WTC11 (cell line): ENCODE results near the gene YWHAH. TPM values are rescaled to one million over a fixed set of nuclear protein-coding genes. Genes with fewer than 3 reads are reported as not detected.

Experiments used
- ATAC-seq: fragments of 200-7000 bp; cut with Tn5 transposase; 2 replicates; pipeline ENCODE4 v1.10.0; 2021; ENCODE audit warnings: mild to moderate bottlenecking, moderate library complexity
- CTCF ChIA-PET: fragments of 300-600 bp; sonication (Branson Sonifier 250); formaldehyde crosslinking; loops from one replicate; lab custom pipeline; 2021; ENCODE audit warnings: antibody characterized with exemption; lab: Charles Lee
- POLR2A ChIA-PET: fragments of 350-600 bp; sonication (Branson Sonifier 250); formaldehyde crosslinking; loops from one replicate; lab custom pipeline; 2021; ENCODE audit warnings: antibody characterized with exemption; lab: Charles Lee
- DNase-seq: peaks from one replicate; pipeline ENCODE4 v3.0.0; 2021; ENCODE audit warnings: low spot score
- H3K27ac Mint-ChIP-seq: 2 replicates; pipeline ENCODE4 v1.8.0; 2021; ENCODE audit warnings: mixed read lengths
- H3K27me3 Mint-ChIP-seq: 2 replicates; pipeline ENCODE4 v1.8.0; 2021; ENCODE audit warnings: low read depth, mild to moderate bottlenecking, moderate library complexity, mixed read lengths
- H3K36me3 Mint-ChIP-seq: 2 replicates; pipeline ENCODE4 v1.8.0; 2021; ENCODE audit warnings: mixed read lengths
- H3K4me1 Mint-ChIP-seq: 2 replicates; pipeline ENCODE4 v1.8.0; 2022; ENCODE audit warnings: mixed read lengths
- H3K4me3 Mint-ChIP-seq: 2 replicates; pipeline ENCODE4 v1.8.0; 2021; ENCODE audit warnings: mild to moderate bottlenecking, moderate library complexity, mixed read lengths
- H3K9me3 Mint-ChIP-seq: 2 replicates; pipeline ENCODE4 v1.8.0; 2021; ENCODE audit warnings: mixed read lengths
- CREB1 ChIP-seq: sonication (generic); formaldehyde crosslinking; IDR thresholded peaks from 2 replicates; pipeline ENCODE4 v1.8.0; 2023; ENCODE audit warnings: mild to moderate bottlenecking, missing genetic modification reagents
- FOXK1 ChIP-seq: sonication (generic); formaldehyde crosslinking; IDR thresholded peaks from 2 replicates; pipeline ENCODE4 v1.8.0; 2022; ENCODE audit warnings: mild to moderate bottlenecking, moderate library complexity, missing genetic modification reagents
- GRHL2 ChIP-seq: fragments of 250-450 bp; sonication (Bioruptor Pico); IDR thresholded peaks from 2 replicates; pipeline ENCODE4 v1.8.0; 2022; ENCODE audit warnings: mild to moderate bottlenecking, moderate library complexity; ENCODE audit not compliant: insufficient replicate concordance, severe bottlenecking
- HMGA2 ChIP-seq: fragments of 250-450 bp; sonication (Bioruptor Pico); IDR thresholded peaks from 2 replicates; pipeline ENCODE4 v1.4.0; 2021; ENCODE audit warnings: mild to moderate bottlenecking, moderate library complexity
- KAT7 ChIP-seq: sonication (generic); formaldehyde crosslinking; IDR thresholded peaks from 2 replicates; pipeline ENCODE4 v1.8.1; 2023; ENCODE audit warnings: missing genetic modification reagents, mild to moderate bottlenecking, borderline replicate concordance
- PRRX2 ChIP-seq: fragments of 250-450 bp; sonication (Bioruptor Pico); IDR thresholded peaks from 2 replicates; pipeline ENCODE4 v1.8.0; 2021; ENCODE audit warnings: mild to moderate bottlenecking
- SMAD3 ChIP-seq: sonication (generic); formaldehyde crosslinking; IDR thresholded peaks from 2 replicates; pipeline ENCODE4 v1.8.0; 2022; ENCODE audit warnings: missing genetic modification reagents, mild to moderate bottlenecking, borderline replicate concordance
- SP1 ChIP-seq: sonication (generic); formaldehyde crosslinking; conservative IDR thresholded peaks from 2 replicates; pipeline ENCODE4 v1.8.1; 2022; ENCODE audit warnings: missing genetic modification reagents
- TP53 ChIP-seq: sonication (generic); formaldehyde crosslinking; IDR thresholded peaks from 2 replicates; pipeline ENCODE4 v1.8.1; 2023; ENCODE audit warnings: mild to moderate bottlenecking, missing genetic modification reagents
- ZNF121 ChIP-seq: sonication (generic); formaldehyde crosslinking; IDR thresholded peaks from 2 replicates; pipeline ENCODE4 v1.8.0; 2023; ENCODE audit warnings: missing genetic modification reagents
- ZNF219 ChIP-seq: sonication (generic); formaldehyde crosslinking; IDR thresholded peaks from 2 replicates; pipeline ENCODE4 v1.8.0; 2023; ENCODE audit warnings: missing genetic modification reagents, mild to moderate bottlenecking, borderline replicate concordance
- ZNF263 ChIP-seq: sonication (generic); formaldehyde crosslinking; IDR thresholded peaks from 2 replicates; pipeline ENCODE4 v1.8.1; 2022; ENCODE audit warnings: low read depth, mild to moderate bottlenecking, moderate library complexity, missing genetic modification reagents
- ZNF317 ChIP-seq: sonication (generic); formaldehyde crosslinking; IDR thresholded peaks from 2 replicates; pipeline ENCODE4 v1.8.1; 2023; ENCODE audit warnings: low read depth, mild to moderate bottlenecking, moderate library complexity, missing genetic modification reagents, borderline replicate concordance
- ZNF416 ChIP-seq: fragments of 250-450 bp; sonication (Bioruptor Pico); IDR thresholded peaks from 2 replicates; pipeline ENCODE4 v1.9.0; 2021; ENCODE audit warnings: mild to moderate bottlenecking, inconsistent platforms
- total RNA-seq: library from RNA; stranded (reverse); gene quantifications from 3 replicates; pipeline ENCODE4 v1.2.3, GENCODE V29; 2021
- TF ChIP-seq, protein P1 (sequence below): sonication (generic); formaldehyde crosslinking; IDR thresholded peaks from 2 replicates; pipeline ENCODE4 v1.8.1; 2023; ENCODE audit warnings: mild to moderate bottlenecking, missing genetic modification reagents, moderate library complexity
- TF ChIP-seq, protein P2 (sequence below): sonication (generic); formaldehyde crosslinking; IDR thresholded peaks from 2 replicates; pipeline ENCODE4 v1.8.0; 2022; ENCODE audit warnings: mild to moderate bottlenecking, missing genetic modification reagents
- TF ChIP-seq, protein P3 (sequence below): fragments of 200-600 bp; IDR thresholded peaks from 2 replicates; pipeline ENCODE4 v1.8.0; 2022; ENCODE audit warnings: antibody characterized with exemption
- TF ChIP-seq, protein P4 (sequence below): sonication (generic); formaldehyde crosslinking; IDR thresholded peaks from 2 replicates; pipeline ENCODE4 v1.8.0; 2023; ENCODE audit warnings: missing genetic modification reagents, mild to moderate bottlenecking, borderline replicate concordance
- TF ChIP-seq, protein P5 (sequence below): fragments of 250-450 bp; sonication (Bioruptor Pico); IDR thresholded peaks from 2 replicates; pipeline ENCODE4 v1.9.0; 2021; ENCODE audit warnings: mild to moderate bottlenecking, borderline replicate concordance
- TF ChIP-seq, protein P6 (sequence below): sonication (generic); formaldehyde crosslinking; IDR thresholded peaks from 2 replicates; pipeline ENCODE4 v1.8.0; 2022; ENCODE audit warnings: mild to moderate bottlenecking, missing genetic modification reagents
- TF ChIP-seq, protein P7 (sequence below): sonication (generic); formaldehyde crosslinking; IDR thresholded peaks from 2 replicates; pipeline ENCODE4 v1.8.1; 2022; ENCODE audit warnings: mild to moderate bottlenecking, missing genetic modification reagents, moderate library complexity, borderline replicate concordance

YWHAH gene
- total RNA-seq, 1 experiment from 2014 or later, result 203 TPM

DNA sequence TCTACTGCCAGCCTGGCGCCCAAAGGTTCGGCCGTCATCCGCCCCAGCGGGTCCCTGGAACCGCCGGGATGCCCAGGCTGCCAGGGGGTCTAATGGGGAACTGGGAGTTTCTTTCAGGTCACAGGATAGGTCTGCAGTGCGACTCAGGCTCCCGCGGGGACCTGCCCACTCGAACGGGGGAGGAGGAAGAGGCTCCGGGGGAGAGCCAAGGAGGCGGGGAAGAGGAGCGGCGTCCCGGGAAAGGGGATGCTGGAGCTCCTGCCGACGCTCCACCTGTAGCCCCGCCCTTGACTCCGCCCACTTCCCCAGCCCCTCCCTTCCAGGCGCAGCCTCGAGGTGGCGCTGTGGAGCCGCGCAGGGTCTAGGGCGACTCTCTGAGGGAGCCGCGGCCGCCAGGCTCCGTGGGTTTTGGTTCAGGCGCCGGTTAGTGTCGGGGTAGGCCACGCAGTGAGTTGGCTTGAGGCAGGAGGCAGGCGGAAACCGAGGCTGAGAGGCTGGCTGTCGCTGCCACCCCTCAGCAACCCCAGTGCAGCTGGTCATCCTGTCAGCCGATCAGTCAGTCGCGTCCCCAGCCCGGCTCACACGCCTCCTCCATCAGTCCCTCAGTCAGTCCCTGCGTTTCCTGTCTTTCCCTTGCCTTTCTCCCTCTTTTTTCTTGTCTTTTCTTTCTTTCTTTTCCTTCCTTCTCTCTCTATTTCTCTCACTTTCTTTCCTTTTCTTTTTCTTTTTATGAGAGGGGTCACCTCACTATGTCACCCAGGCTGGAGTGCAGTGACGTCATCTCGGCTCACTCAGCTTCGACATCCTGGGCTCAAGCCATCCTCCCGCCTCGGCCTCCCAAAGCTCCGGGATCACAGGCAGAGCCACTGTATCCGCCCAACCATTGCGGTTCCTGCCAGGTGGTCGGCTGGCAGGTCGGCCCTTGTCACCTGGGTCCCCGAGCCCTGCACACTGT, 26.4 kb downstream of the YWHAH start:
- H3K27me3 Mint-ChIP-seq, result peaks cover 6% of the 10 kb centered on the region; the same call in 1 of the 2 replicates
- CTCF ChIA-PET, result interaction anchor here (0.5 to 2.6 kb wide), 172 partner anchors 9 to 826 kb away, joined by 3 to 107 read pairs (median 5); partner anchors contain the start of genes C22orf42, DEPDC5, PISD and PRR14L
- TF ChIP-seq, protein P1, sequence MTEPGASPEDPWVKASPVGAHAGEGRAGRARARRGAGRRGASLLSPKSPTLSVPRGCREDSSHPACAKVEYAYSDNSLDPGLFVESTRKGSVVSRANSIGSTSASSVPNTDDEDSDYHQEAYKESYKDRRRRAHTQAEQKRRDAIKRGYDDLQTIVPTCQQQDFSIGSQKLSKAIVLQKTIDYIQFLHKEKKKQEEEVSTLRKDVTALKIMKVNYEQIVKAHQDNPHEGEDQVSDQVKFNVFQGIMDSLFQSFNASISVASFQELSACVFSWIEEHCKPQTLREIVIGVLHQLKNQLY (CRISPR knock-in tag), result no peak
- TF ChIP-seq SMAD3 (CRISPR knock-in tag) (no peak), ZNF219 (no peak), ZNF416 (CRISPR knock-in tag) (no peak), TP53 (CRISPR knock-in tag) (no peak), FOXK1 (0 out of 2 replicates have a peak, but pooled peaks have one; percentile 28), CREB1 (CRISPR knock-in tag) (0 out of 2 replicates have a peak, but pooled peaks have one; percentile 65), GRHL2 (CRISPR knock-in tag) (no peak), PRRX2 (CRISPR knock-in tag) (no peak), ZNF263 (peak; percentile 60), ZNF317 (no peak), HMGA2 (CRISPR knock-in tag) (no peak), ZNF121 (CRISPR knock-in tag) (no peak), SP1 (CRISPR knock-in tag) (peak; percentile 88), KAT7 (no peak)
- TF ChIP-seq, protein P2, sequence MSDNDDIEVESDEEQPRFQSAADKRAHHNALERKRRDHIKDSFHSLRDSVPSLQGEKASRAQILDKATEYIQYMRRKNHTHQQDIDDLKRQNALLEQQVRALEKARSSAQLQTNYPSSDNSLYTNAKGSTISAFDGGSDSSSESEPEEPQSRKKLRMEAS (CRISPR knock-in tag), result peak; percentile 58; the same call in 1 of the 2 replicates
- TF ChIP-seq, protein P3, sequence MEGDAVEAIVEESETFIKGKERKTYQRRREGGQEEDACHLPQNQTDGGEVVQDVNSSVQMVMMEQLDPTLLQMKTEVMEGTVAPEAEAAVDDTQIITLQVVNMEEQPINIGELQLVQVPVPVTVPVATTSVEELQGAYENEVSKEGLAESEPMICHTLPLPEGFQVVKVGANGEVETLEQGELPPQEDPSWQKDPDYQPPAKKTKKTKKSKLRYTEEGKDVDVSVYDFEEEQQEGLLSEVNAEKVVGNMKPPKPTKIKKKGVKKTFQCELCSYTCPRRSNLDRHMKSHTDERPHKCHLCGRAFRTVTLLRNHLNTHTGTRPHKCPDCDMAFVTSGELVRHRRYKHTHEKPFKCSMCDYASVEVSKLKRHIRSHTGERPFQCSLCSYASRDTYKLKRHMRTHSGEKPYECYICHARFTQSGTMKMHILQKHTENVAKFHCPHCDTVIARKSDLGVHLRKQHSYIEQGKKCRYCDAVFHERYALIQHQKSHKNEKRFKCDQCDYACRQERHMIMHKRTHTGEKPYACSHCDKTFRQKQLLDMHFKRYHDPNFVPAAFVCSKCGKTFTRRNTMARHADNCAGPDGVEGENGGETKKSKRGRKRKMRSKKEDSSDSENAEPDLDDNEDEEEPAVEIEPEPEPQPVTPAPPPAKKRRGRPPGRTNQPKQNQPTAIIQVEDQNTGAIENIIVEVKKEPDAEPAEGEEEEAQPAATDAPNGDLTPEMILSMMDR, result peak; percentile 98
- TF ChIP-seq, protein P4, sequence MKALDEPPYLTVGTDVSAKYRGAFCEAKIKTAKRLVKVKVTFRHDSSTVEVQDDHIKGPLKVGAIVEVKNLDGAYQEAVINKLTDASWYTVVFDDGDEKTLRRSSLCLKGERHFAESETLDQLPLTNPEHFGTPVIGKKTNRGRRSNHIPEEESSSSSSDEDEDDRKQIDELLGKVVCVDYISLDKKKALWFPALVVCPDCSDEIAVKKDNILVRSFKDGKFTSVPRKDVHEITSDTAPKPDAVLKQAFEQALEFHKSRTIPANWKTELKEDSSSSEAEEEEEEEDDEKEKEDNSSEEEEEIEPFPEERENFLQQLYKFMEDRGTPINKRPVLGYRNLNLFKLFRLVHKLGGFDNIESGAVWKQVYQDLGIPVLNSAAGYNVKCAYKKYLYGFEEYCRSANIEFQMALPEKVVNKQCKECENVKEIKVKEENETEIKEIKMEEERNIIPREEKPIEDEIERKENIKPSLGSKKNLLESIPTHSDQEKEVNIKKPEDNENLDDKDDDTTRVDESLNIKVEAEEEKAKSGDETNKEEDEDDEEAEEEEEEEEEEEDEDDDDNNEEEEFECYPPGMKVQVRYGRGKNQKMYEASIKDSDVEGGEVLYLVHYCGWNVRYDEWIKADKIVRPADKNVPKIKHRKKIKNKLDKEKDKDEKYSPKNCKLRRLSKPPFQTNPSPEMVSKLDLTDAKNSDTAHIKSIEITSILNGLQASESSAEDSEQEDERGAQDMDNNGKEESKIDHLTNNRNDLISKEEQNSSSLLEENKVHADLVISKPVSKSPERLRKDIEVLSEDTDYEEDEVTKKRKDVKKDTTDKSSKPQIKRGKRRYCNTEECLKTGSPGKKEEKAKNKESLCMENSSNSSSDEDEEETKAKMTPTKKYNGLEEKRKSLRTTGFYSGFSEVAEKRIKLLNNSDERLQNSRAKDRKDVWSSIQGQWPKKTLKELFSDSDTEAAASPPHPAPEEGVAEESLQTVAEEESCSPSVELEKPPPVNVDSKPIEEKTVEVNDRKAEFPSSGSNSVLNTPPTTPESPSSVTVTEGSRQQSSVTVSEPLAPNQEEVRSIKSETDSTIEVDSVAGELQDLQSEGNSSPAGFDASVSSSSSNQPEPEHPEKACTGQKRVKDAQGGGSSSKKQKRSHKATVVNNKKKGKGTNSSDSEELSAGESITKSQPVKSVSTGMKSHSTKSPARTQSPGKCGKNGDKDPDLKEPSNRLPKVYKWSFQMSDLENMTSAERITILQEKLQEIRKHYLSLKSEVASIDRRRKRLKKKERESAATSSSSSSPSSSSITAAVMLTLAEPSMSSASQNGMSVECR (CRISPR knock-in tag), result no peak
- TF ChIP-seq, protein P5, sequence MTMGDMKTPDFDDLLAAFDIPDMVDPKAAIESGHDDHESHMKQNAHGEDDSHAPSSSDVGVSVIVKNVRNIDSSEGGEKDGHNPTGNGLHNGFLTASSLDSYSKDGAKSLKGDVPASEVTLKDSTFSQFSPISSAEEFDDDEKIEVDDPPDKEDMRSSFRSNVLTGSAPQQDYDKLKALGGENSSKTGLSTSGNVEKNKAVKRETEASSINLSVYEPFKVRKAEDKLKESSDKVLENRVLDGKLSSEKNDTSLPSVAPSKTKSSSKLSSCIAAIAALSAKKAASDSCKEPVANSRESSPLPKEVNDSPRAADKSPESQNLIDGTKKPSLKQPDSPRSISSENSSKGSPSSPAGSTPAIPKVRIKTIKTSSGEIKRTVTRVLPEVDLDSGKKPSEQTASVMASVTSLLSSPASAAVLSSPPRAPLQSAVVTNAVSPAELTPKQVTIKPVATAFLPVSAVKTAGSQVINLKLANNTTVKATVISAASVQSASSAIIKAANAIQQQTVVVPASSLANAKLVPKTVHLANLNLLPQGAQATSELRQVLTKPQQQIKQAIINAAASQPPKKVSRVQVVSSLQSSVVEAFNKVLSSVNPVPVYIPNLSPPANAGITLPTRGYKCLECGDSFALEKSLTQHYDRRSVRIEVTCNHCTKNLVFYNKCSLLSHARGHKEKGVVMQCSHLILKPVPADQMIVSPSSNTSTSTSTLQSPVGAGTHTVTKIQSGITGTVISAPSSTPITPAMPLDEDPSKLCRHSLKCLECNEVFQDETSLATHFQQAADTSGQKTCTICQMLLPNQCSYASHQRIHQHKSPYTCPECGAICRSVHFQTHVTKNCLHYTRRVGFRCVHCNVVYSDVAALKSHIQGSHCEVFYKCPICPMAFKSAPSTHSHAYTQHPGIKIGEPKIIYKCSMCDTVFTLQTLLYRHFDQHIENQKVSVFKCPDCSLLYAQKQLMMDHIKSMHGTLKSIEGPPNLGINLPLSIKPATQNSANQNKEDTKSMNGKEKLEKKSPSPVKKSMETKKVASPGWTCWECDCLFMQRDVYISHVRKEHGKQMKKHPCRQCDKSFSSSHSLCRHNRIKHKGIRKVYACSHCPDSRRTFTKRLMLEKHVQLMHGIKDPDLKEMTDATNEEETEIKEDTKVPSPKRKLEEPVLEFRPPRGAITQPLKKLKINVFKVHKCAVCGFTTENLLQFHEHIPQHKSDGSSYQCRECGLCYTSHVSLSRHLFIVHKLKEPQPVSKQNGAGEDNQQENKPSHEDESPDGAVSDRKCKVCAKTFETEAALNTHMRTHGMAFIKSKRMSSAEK (CRISPR knock-in tag), result no peak
- TF ChIP-seq, protein P6, sequence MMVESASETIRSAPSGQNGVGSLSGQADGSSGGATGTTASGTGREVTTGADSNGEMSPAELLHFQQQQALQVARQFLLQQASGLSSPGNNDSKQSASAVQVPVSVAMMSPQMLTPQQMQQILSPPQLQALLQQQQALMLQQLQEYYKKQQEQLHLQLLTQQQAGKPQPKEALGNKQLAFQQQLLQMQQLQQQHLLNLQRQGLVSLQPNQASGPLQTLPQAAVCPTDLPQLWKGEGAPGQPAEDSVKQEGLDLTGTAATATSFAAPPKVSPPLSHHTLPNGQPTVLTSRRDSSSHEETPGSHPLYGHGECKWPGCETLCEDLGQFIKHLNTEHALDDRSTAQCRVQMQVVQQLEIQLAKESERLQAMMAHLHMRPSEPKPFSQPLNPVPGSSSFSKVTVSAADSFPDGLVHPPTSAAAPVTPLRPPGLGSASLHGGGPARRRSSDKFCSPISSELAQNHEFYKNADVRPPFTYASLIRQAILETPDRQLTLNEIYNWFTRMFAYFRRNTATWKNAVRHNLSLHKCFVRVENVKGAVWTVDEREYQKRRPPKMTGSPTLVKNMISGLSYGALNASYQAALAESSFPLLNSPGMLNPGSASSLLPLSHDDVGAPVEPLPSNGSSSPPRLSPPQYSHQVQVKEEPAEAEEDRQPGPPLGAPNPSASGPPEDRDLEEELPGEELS (CRISPR knock-in tag), result no peak
- TF ChIP-seq, protein P7, sequence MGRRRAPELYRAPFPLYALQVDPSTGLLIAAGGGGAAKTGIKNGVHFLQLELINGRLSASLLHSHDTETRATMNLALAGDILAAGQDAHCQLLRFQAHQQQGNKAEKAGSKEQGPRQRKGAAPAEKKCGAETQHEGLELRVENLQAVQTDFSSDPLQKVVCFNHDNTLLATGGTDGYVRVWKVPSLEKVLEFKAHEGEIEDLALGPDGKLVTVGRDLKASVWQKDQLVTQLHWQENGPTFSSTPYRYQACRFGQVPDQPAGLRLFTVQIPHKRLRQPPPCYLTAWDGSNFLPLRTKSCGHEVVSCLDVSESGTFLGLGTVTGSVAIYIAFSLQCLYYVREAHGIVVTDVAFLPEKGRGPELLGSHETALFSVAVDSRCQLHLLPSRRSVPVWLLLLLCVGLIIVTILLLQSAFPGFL (CRISPR knock-in tag), result no peak

More for the DNA sequence above, 26.4 kb downstream of the YWHAH start:
- ATAC-seq (peak; percentile 92), DNase-seq (peak; percentile 93)
- Mint-ChIP-seq H3K36me3 (no peaks in the 10 kb centered on the region), H3K4me3 (peak overlapping the region; percentile 91), H3K27ac (no peak overlapping the region), H3K9me3 (no peaks in the 10 kb centered on the region), H3K4me1 (peaks cover 3% of the 10 kb centered on the region; the same call in 1 of the 2 replicates)
- POLR2A ChIA-PET, result interaction anchor here (0.6 to 1.4 kb wide), 6 partner anchors 28 to 515 kb away, joined by 3 to 9 read pairs (median 4); partner anchors contain the start of genes PISD and PRR14L
